HepG2 (cell line): ENCODE data around the gene QSOX1. TPM values are rescaled to one million over a fixed set of nuclear protein-coding genes. Genes with fewer than 3 reads are reported as not detected.

Experiments used
- ATAC-seq: fragments of 200-7000 bp; cut with Tn5 transposase; 3 replicates; pipeline ENCODE4 v1.9.1; 2020; ENCODE audit warnings: mild to moderate bottlenecking, moderate library complexity
- BruUV-seq: library from RNA; stranded (reverse); fragments of 400-500 nt; replicated peaks from 2 replicates; lab custom pipeline; 2021; lab: Mats Ljungman, UMichigan
- CTCF ChIA-PET: fragments of 300-600 bp; formaldehyde crosslinking; extraction: SDS; loops from one replicate; lab custom pipeline; 2021; ENCODE audit warnings: low total read pairs, inconsistent platforms, low intra/inter-chr PET ratio; lab: Yijun Ruan, JAX
- POLR2A ChIA-PET: fragments of 350-600 bp; sonication (Branson Sonifier 250); formaldehyde crosslinking; loops from one replicate; lab custom pipeline; 2020; ENCODE audit warnings: antibody characterized with exemption, inconsistent platforms; lab: Yijun Ruan, JAX
- DNase-seq: peaks from one replicate; pipeline ENCODE4 v3.0.0-alpha.2; 2015; ENCODE audit warnings: low spot score
- FAIRE-seq: peaks from 3 replicates; lab custom pipeline; 2011; peaks lifted over from hg19 to GRCh38; lab: Jason Lieb, UNC
- H2AFZ ChIP-seq: one replicate; pipeline ENCODE4 v1.6.1; 2011; ENCODE audit warnings: low read length, inconsistent platforms
- H3K27ac ChIP-seq: fragments of 300-600 bp; 3 replicates; pipeline ENCODE4 v1.8.0; 2011; ENCODE audit warnings: mixed run types, mild to moderate bottlenecking, mixed read lengths, low read length, inconsistent platforms; ENCODE audit not compliant: insufficient read depth; ENCODE audit errors: extremely low read length
- H3K27me3 ChIP-seq, 2 experiments: fragments of 200-600 bp in 1 of 2; 2 replicates in 1 of 2; 3 replicates in 1 of 2; pipeline versions ENCODE4 v1.6.0 to v1.8.0; 2011; ENCODE audit warnings: low read length in 2 of 2, mild to moderate bottlenecking in 2 of 2, moderate library complexity in 2 of 2, inconsistent platforms in 1 of 2; ENCODE audit not compliant: insufficient read depth in 2 of 2, control insufficient read depth in 1 of 2
- H3K36me3 ChIP-seq, 2 experiments: fragments of 200-600 bp in 1 of 2; replicated peaks in 1 of 2; 2 replicates in 1 of 2; 3 replicates in 1 of 2; pipeline versions ENCODE4 v1.5.1 to v1.8.0; 2011; ENCODE audit warnings: low read length in 2 of 2, inconsistent platforms in 1 of 2; ENCODE audit not compliant: insufficient read depth in 2 of 2, control insufficient read depth in 1 of 2
- H3K4me1 ChIP-seq: 2 replicates; pipeline ENCODE4 v1.5.1; 2012; ENCODE audit warnings: low read length, inconsistent platforms; ENCODE audit not compliant: insufficient read depth
- H3K4me2 ChIP-seq: 2 replicates; pipeline ENCODE4 v1.6.0; 2011; ENCODE audit warnings: low read depth, low read length, inconsistent platforms
- H3K4me3 ChIP-seq, 3 experiments: fragments of 200-600 bp in 1 of 3; sonication (generic), shearing (Covaris generic) in 1 of 3; replicated peaks in 1 of 3; 2 replicates each; pipeline ENCODE4 v1.5.1; 2011 to 2016; ENCODE audit warnings: low read length in 3 of 3, inconsistent platforms in 2 of 3, low read depth in 2 of 3, mild to moderate bottlenecking in 2 of 3, control low read depth in 1 of 3, mixed read lengths in 1 of 3; ENCODE audit not compliant: insufficient read depth in 1 of 3
- H3K79me2 ChIP-seq: one replicate; pipeline ENCODE4 v1.6.1; 2011; ENCODE audit warnings: low read length, inconsistent platforms; ENCODE audit not compliant: insufficient read depth
- H3K9ac ChIP-seq: 2 replicates; pipeline ENCODE4 v1.6.0; 2011; ENCODE audit warnings: mild to moderate bottlenecking, low read depth, low read length, inconsistent platforms; ENCODE audit not compliant: insufficient read depth
- H3K9me3 ChIP-seq: 2 replicates; pipeline ENCODE4 v1.5.1; 2012; ENCODE audit warnings: mild to moderate bottlenecking, low read length
- H4K20me1 ChIP-seq: 2 replicates; pipeline ENCODE4 v1.6.0; 2011; ENCODE audit warnings: inconsistent platforms, mild to moderate bottlenecking, low read length, moderate library complexity; ENCODE audit not compliant: insufficient read depth
- CBX2 ChIP-seq, 2 experiments: fragments of 200-600 bp in 1 of 2; sonication (generic); formaldehyde crosslinking in 1 of 2; IDR thresholded peaks; 2 replicates each; pipeline versions ENCODE4 v1.7.0 to v1.8.1; 2018 to 2022; ENCODE audit warnings: low read depth in 2 of 2, low read length in 1 of 2, mild to moderate bottlenecking in 1 of 2, missing genetic modification reagents in 1 of 2
- CCAR2 ChIP-seq: fragments of 200-400 bp; formaldehyde crosslinking; optimal IDR thresholded peaks from 2 replicates; pipeline ENCODE3; 2018; ENCODE audit warnings: low read depth, mild to moderate bottlenecking, low read length, moderate library complexity
- CEBPB ChIP-seq: IDR thresholded peaks from 2 replicates; pipeline ENCODE4 v1.6.1; 2011; ENCODE audit warnings: low read depth, low read length, improper control_type of control experiment, borderline replicate concordance
- GFI1 ChIP-seq: sonication (generic); formaldehyde crosslinking; IDR thresholded peaks from 2 replicates; pipeline ENCODE4 v1.5.0; 2020; ENCODE audit warnings: missing genetic modification reagents, mild to moderate bottlenecking, borderline replicate concordance
- GLMP ChIP-seq: sonication (generic); formaldehyde crosslinking; IDR thresholded peaks from 2 replicates; pipeline ENCODE4 v1.9.0; 2021; ENCODE audit warnings: missing genetic modification reagents, mild to moderate bottlenecking, borderline replicate concordance
- GMEB2 ChIP-seq: IDR thresholded peaks from 2 replicates; pipeline ENCODE4 v1.6.1; 2016; ENCODE audit warnings: missing biosample characterization, missing genetic modification reagents, low read depth
- HMG20B ChIP-seq: conservative IDR thresholded peaks from 2 replicates; pipeline ENCODE4 v1.6.1; 2016; ENCODE audit warnings: missing genetic modification reagents, missing compliant biosample characterization
- MAFF ChIP-seq: IDR thresholded peaks from 2 replicates; pipeline ENCODE4 v1.6.1; 2011; ENCODE audit warnings: low read depth, low read length, improper control_type of control experiment
- MEIS1 ChIP-seq: sonication (generic); formaldehyde crosslinking; IDR thresholded peaks from 2 replicates; pipeline ENCODE4 v1.9.0; 2021; ENCODE audit warnings: mild to moderate bottlenecking, missing genetic modification reagents, moderate library complexity, borderline replicate concordance
- MIER3 ChIP-seq: IDR thresholded peaks from 2 replicates; pipeline ENCODE4 v1.6.1; 2016; ENCODE audit warnings: missing compliant biosample characterization, borderline replicate concordance
- PRMT3 ChIP-seq: sonication (generic); formaldehyde crosslinking; IDR thresholded peaks from 2 replicates; pipeline ENCODE4 v1.8.1; 2022; ENCODE audit warnings: low read depth, mild to moderate bottlenecking, moderate library complexity, missing genetic modification reagents, borderline replicate concordance
- SSRP1 ChIP-seq: IDR thresholded peaks from 2 replicates; pipeline ENCODE4 v1.6.1; 2016; ENCODE audit warnings: control low read depth
- STAG1 ChIP-seq: sonication (generic); formaldehyde crosslinking; IDR thresholded peaks from 2 replicates; pipeline ENCODE4 v1.4.0; 2020; ENCODE audit warnings: missing genetic modification reagents
- TIGD3 ChIP-seq: sonication (generic); formaldehyde crosslinking; IDR thresholded peaks from 2 replicates; pipeline ENCODE4 v1.5.1; 2020; ENCODE audit warnings: mild to moderate bottlenecking, missing genetic modification reagents, borderline replicate concordance
- ZMYM2 ChIP-seq: sonication (generic); formaldehyde crosslinking; IDR thresholded peaks from 2 replicates; pipeline ENCODE4 v1.8.0; 2022; ENCODE audit warnings: mild to moderate bottlenecking, missing genetic modification reagents
- ZNF235 ChIP-seq: sonication (generic); formaldehyde crosslinking; IDR thresholded peaks from 2 replicates; pipeline ENCODE4 v1.8.1; 2023; ENCODE audit warnings: mild to moderate bottlenecking, missing genetic modification reagents, borderline replicate concordance
- ZNF33B ChIP-seq: sonication (generic); formaldehyde crosslinking; IDR thresholded peaks from 2 replicates; pipeline ENCODE4 v1.5.1; 2020; ENCODE audit warnings: mild to moderate bottlenecking, missing genetic modification reagents
- ZNF414 ChIP-seq: sonication (generic); formaldehyde crosslinking; IDR thresholded peaks from 2 replicates; pipeline ENCODE4 v1.5.0; 2020; ENCODE audit warnings: missing genetic modification reagents
- ZNF788 ChIP-seq: sonication (generic); formaldehyde crosslinking; IDR thresholded peaks from 2 replicates; pipeline ENCODE4 v1.5.0; 2020; ENCODE audit warnings: mild to moderate bottlenecking, missing genetic modification reagents, borderline replicate concordance
- whole genome bisulfite sequencing: methylation state at CpG from one replicate; pipeline ENCODE4 v1.1.6; 2017; ENCODE audit warnings: low lambda C conversion rate; 5-methylcytosine and 5-hydroxymethylcytosine counted together
- in situ Hi-C: cut with HindIII; loops from 2 replicates; pipeline ENCODE4 v1.10.0; 2017; ENCODE audit warnings: low pct_unique_long_range_greater_than_20kb; ENCODE audit not compliant: extremely low pct_ligation_motif_present
- intact Hi-C: fragments of 100-400 bp; cut with micrococcal nuclease; formaldehyde crosslinking; loops from one replicate; pipeline ENCODE4 v1.10.0; 2022; ENCODE audit not compliant: unreplicated experiment
- polyA plus RNA-seq, 8 experiments: library from polyadenylated mRNA; depleted of rRNA in 3 of 8; stranded (reverse) in 7 of 8; unstranded in 1 of 8; fragments of >200 nt; fragmentation: Illumina TruSeq in 4 of 8; extraction: Trizol in 4 of 8; gene quantifications; 2 replicates each; pipeline versions ENCODE4 v1.2.1 to v1.2.3, GENCODE V29; 2011 to 2016; ENCODE audit warnings: low read depth in 4 of 8, missing spikeins in 1 of 8, mixed read lengths in 1 of 8; ENCODE audit not compliant: insufficient read depth in 1 of 8
- total RNA-seq, 5 experiments: library from RNA; depleted of rRNA; stranded (reverse); fragments of >200 nt; fragmentation: Illumina TruSeq; extraction: Trizol; gene quantifications; 2 replicates each; pipeline ENCODE4 v1.2.3, GENCODE V29; 2016; ENCODE audit warnings: low read depth in 1 of 5

QSOX1 gene
- total and polyA plus RNA-seq, 2 of the 13 experiments (the other 11 are each of a cell fraction or from before 2014, with no cell fraction given), result 6.8 to 40.2 TPM

- TF ChIP-seq GLMP (CRISPR knock-in tag) (no peak), MEIS1 (no peak), SSRP1 (CRISPR knock-in tag) (no peak), ZNF235 (CRISPR knock-in tag) (no peak), GMEB2 (CRISPR knock-in tag) (no peak)
Measured at GRCh38 chr1:180112984-180113647, 41.6 kb upstream of the QSOX1 start (continued).

- no peak overlapping the region for H3K9ac ChIP-seq
- BruUV-seq, result no TSS peak
- CTCF ChIA-PET, result no interaction called here
- no peaks in the 10 kb centered on the region for H3K27me3 ChIP-seq
- H3K9me3 ChIP-seq, result no peaks in the 10 kb centered on the region
- intact Hi-C loops, result no loop called here
- POLR2A ChIA-PET, result no interaction called here
- WGBS, result 95% methylated on average over 4 of the region's 4 CpGs
- DNase-seq (no peak), ATAC-seq (no peak), FAIRE-seq (no peak)
- H3K4me2 ChIP-seq, result no peak overlapping the region
- no peaks in the 10 kb centered on the region for H3K79me2 ChIP-seq
- no peaks in the 10 kb centered on the region for H4K20me1 ChIP-seq
- TF ChIP-seq GFI1 (CRISPR knock-in tag), result no peak
- no peak for TF ChIP-seq CEBPB
- no peak for TF ChIP-seq MIER3 (CRISPR knock-in tag)
- no peak for TF ChIP-seq PRMT3 (CRISPR knock-in tag)
- TF ChIP-seq MAFF, result no peak
- no peak for TF ChIP-seq TIGD3 (CRISPR knock-in tag)
- TF ChIP-seq HMG20B, result no peak
- no peak for TF ChIP-seq ZNF414 (CRISPR knock-in tag)
- TF ChIP-seq ZNF788 (CRISPR knock-in tag), result no peak
- TF ChIP-seq ZNF33B (CRISPR knock-in tag), result no peak
- TF ChIP-seq STAG1 (CRISPR knock-in tag), result no peak
- no peak for TF ChIP-seq CCAR2
- TF ChIP-seq CBX2 (IDR thresholded peaks at IDR 0.05; ENCODE audit: low read depth, low read length), result no peak
- no peak for TF ChIP-seq CBX2 (CRISPR knock-in tag; IDR thresholded peaks at IDR 0.05; ENCODE audit: low read depth)
- no peak for TF ChIP-seq ZMYM2 (CRISPR knock-in tag)
- H3K4me3 ChIP-seq, result no peak overlapping the region
- peaks cover 23% of the 10 kb centered on the region for H3K4me1 ChIP-seq
- in situ Hi-C loops, result no loop called here
- H3K27ac ChIP-seq, result no peak overlapping the region
- peaks cover 10 to 17% of the 10 kb centered on the region in 2 experiments for H3K36me3 ChIP-seq
- H2AFZ ChIP-seq, result no peak overlapping the region
Measured at GRCh38 chr1:180114396-180114945, 40.2 kb upstream of the QSOX1 start.
